CD14-positive monocyte (primary cell): ENCODE results near the gene DTNB. TPM values are rescaled to one million over a fixed set of nuclear protein-coding genes. Genes with fewer than 3 reads are reported as not detected.
A peak's percentile ranks its signal among the peaks of the same experiment; 100 is the strongest.

Source experiments
- DNase-seq, 3 donors: peaks; one replicate each; pipeline ENCODE4 v3.0.0-alpha.2; 2011 to 2022
- H2AFZ ChIP-seq: 2 replicates; pipeline ENCODE4 v1.6.0; 2012; ENCODE audit warnings: mild to moderate bottlenecking, low read depth, low read length, inconsistent platforms; ENCODE audit not compliant: insufficient read depth, poor library complexity, severe bottlenecking
- H3K27ac ChIP-seq, 2 donors: 1 replicate in 1 of 2; 2 replicates in 1 of 2; pipeline ENCODE4 v1.5.1; 2012 to 2013; ENCODE audit warnings: low read length in 2 of 2, control low read depth in 1 of 2, inconsistent platforms in 1 of 2, low read depth in 1 of 2, mild to moderate bottlenecking in 1 of 2
- H3K27me3 ChIP-seq, 2 donors: one replicate each; pipeline versions ENCODE4 v1.6.0 to v1.6.1; 2011 to 2013; ENCODE audit warnings: low read length in 2 of 2; ENCODE audit not compliant: control insufficient read depth in 2 of 2, insufficient read depth in 2 of 2
- H3K36me3 ChIP-seq, 2 donors: replicated peaks in 1 of 2; 1 replicate in 1 of 2; 2 replicates in 1 of 2; pipeline versions ENCODE4 v1.5.1 to v1.6.1; 2012 to 2013; ENCODE audit warnings: low read length in 2 of 2, control low read depth in 1 of 2, inconsistent platforms in 1 of 2, mild to moderate bottlenecking in 1 of 2; ENCODE audit not compliant: insufficient read depth in 2 of 2, control insufficient read depth in 1 of 2
- H3K4me1 ChIP-seq, 2 donors: 1 replicate in 1 of 2; 2 replicates in 1 of 2; pipeline versions ENCODE4 v1.5.1 to v1.6.1; 2012 to 2013; ENCODE audit warnings: low read length in 2 of 2, control low read depth in 1 of 2, inconsistent platforms in 1 of 2, mild to moderate bottlenecking in 1 of 2, moderate library complexity in 1 of 2; ENCODE audit not compliant: insufficient read depth in 2 of 2, control insufficient read depth in 1 of 2
- H3K4me2 ChIP-seq: replicated peaks from 2 replicates; pipeline ENCODE3; 2012; ENCODE audit warnings: low read length, moderate library complexity, mild to moderate bottlenecking; ENCODE audit not compliant: poor library complexity, severe bottlenecking; ENCODE audit errors: extremely low read depth
- H3K4me3 ChIP-seq, 3 experiments: fragments of 200-600 bp in 1 of 3; sonication (generic) in 1 of 3; replicated peaks in 1 of 3; 1 replicate in 2 of 3; 2 replicates in 1 of 3; pipeline ENCODE4 v1.5.1; 2011 to 2013; ENCODE audit warnings: low read length in 3 of 3, mild to moderate bottlenecking in 3 of 3, control low read depth in 2 of 3, low read depth in 2 of 3, inconsistent platforms in 1 of 3, moderate library complexity in 1 of 3
- H3K79me2 ChIP-seq: 2 replicates; pipeline ENCODE4 v1.6.0; 2012; ENCODE audit warnings: mild to moderate bottlenecking, control low read depth, inconsistent platforms, low read length, moderate library complexity; ENCODE audit not compliant: insufficient read depth
- H3K9ac ChIP-seq: 2 replicates; pipeline ENCODE4 v1.6.0; 2017; ENCODE audit warnings: low read length, mild to moderate bottlenecking; ENCODE audit not compliant: insufficient read depth, poor library complexity, severe bottlenecking
- H3K9me3 ChIP-seq, 2 donors: replicated peaks in 1 of 2; 1 replicate in 1 of 2; 2 replicates in 1 of 2; pipeline versions ENCODE4 v1.5.1 to v1.6.1; 2012 to 2013; ENCODE audit warnings: low read length in 2 of 2, control low read depth in 1 of 2; ENCODE audit not compliant: control insufficient read depth in 1 of 2, insufficient read depth in 1 of 2
- H4K20me1 ChIP-seq: 2 replicates; pipeline ENCODE4 v1.6.0; 2012; ENCODE audit warnings: mild to moderate bottlenecking, low read length, control low read depth, moderate library complexity; ENCODE audit not compliant: insufficient read depth
- H3K27ac Mint-ChIP-seq, 7 donors: one replicate each; pipeline ENCODE4 v1.8.0; 2020; ENCODE audit warnings: mild to moderate bottlenecking in 7 of 7, mixed read lengths in 7 of 7, moderate library complexity in 6 of 7, inconsistent platforms in 2 of 7
- H3K27me3 Mint-ChIP-seq, 3 donors: one replicate each; pipeline ENCODE4 v1.8.0; 2021 to 2022; ENCODE audit warnings: low read depth in 3 of 3, mild to moderate bottlenecking in 3 of 3, mixed read lengths in 3 of 3, moderate library complexity in 3 of 3, inconsistent platforms in 1 of 3
- H3K36me3 Mint-ChIP-seq, 2 donors: one replicate each; pipeline ENCODE4 v1.8.0; 2020; ENCODE audit warnings: mixed read lengths in 2 of 2, inconsistent platforms in 1 of 2, mild to moderate bottlenecking in 1 of 2
- H3K4me1 Mint-ChIP-seq: one replicate; pipeline ENCODE4 v1.8.0; 2020; ENCODE audit warnings: mild to moderate bottlenecking, mixed read lengths
- H3K4me3 Mint-ChIP-seq, 2 donors: one replicate each; pipeline ENCODE4 v1.8.0; 2020; ENCODE audit warnings: mild to moderate bottlenecking in 2 of 2, mixed read lengths in 2 of 2, moderate library complexity in 1 of 2
- H3K9me3 Mint-ChIP-seq, 7 donors: one replicate each; pipeline ENCODE4 v1.8.0; 2020 to 2022; ENCODE audit warnings: mixed read lengths in 7 of 7, mild to moderate bottlenecking in 6 of 7, moderate library complexity in 6 of 7, inconsistent platforms in 2 of 7
- CTCF ChIP-seq: fragments of 200-600 bp; IDR thresholded peaks from one replicate; pipeline ENCODE4 v1.8.0; 2022; ENCODE audit warnings: antibody characterized with exemption, mild to moderate bottlenecking
- WGBS: methylation state at CpG from one replicate; pipeline ENCODE4 v1.1.5; 2013; ENCODE audit warnings: missing lambda C conversion rate; ENCODE audit not compliant: insufficient coverage; 5-methylcytosine and 5-hydroxymethylcytosine counted together
- intact Hi-C, 2 donors: fragments of 100-400 bp; cut with micrococcal nuclease; formaldehyde crosslinking; loops; one replicate each; pipeline versions ENCODE4 v1.15.0 to v1.15.1; 2023
- polyA plus RNA-seq, 3 donors: library from polyadenylated mRNA; depleted of rRNA in 1 of 3; unstranded in 2 of 3; stranded (reverse) in 1 of 3; fragments of 300-500 nt in 2 of 3; fragments of >200 nt in 1 of 3; fragmentation: Illumina TruSeq in 2 of 3; gene quantifications; 1 replicate in 2 of 3; 2 replicates in 1 of 3; pipeline ENCODE4 v1.2.3, GENCODE V29; 2012 to 2021

Gene DTNB
- polyA plus RNA-seq, 3 donors = 3.0 to 4.2 (median 3.3) TPM

DNA sequence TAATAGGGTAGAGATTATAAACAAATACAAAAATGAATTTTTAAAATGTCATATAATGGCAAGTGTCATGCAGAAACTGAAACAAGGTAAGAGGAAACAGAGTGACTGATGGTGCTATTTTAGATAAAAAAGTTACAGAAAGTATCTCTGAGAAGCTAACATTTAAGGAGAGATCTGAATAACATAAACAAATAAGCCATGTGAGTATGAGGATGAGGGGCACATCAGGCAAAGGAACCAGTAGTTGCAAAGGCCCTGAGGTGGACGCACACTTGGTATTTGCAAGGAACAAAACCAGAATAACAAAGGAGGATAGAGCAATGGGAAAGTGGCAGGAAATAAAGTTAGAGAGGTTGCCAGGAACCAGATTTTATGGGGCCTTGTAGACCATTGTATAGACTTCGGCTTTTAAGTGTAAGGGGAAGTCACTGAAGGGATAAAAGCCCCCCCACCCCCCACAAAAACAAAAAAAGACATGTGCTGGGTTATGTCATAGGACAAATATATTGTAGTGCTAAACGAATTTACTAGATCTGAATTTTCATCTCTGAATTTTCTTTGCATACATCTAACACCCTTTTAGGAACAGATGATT lies 159.2 kb downstream of the DTNB start:
- H4K20me1 ChIP-seq = no peaks in the 10 kb centered on the region
- no peaks in the 10 kb centered on the region for H3K9me3 Mint-ChIP-seq
- H3K27me3 ChIP-seq = no peaks in the 10 kb centered on the region
- no peak overlapping the region for H3K9ac ChIP-seq
- H3K9me3 ChIP-seq = no peaks in the 10 kb centered on the region
- no peak overlapping the region for H3K4me3 ChIP-seq
- TF ChIP-seq CTCF = no peak
- no peak for DNase-seq
- no peaks in the 10 kb centered on the region for H3K36me3 ChIP-seq
- H3K79me2 ChIP-seq = no peaks in the 10 kb centered on the region
- H2AFZ ChIP-seq = no peak overlapping the region
- no peak overlapping the region for H3K4me2 ChIP-seq
- WGBS = 90% methylated on average over 1 of the region's 3 CpGs
- H3K4me1 Mint-ChIP-seq = peaks cover 20% of the 10 kb centered on the region
- H3K4me3 Mint-ChIP-seq = no peak overlapping the region
- peaks cover 0 to 8% of the 10 kb centered on the region in 2 donors for H3K4me1 ChIP-seq
- H3K27ac Mint-ChIP-seq = peak overlapping the region in 1 of 7 donors; percentile 42
- H3K36me3 Mint-ChIP-seq = no peaks in the 10 kb centered on the region
- H3K27me3 Mint-ChIP-seq = peaks cover 0 to 3% (median 0%) of the 10 kb centered on the region in 3 donors
- no peak overlapping the region for H3K27ac ChIP-seq
- intact Hi-C loops = no loop called here

- H2AFZ ChIP-seq = no peak overlapping the region
Observed at GRCh38 chr2:25512707-25513106, 160.7 kb downstream of the DTNB start.

More at GRCh38 chr2:25512707-25513106, 160.7 kb downstream of the DTNB start:
- Mint-ChIP-seq H3K4me3 (no peak overlapping the region), H3K27me3 (peaks cover 0 to 3% (median 0%) of the 10 kb centered on the region in 3 donors), H3K27ac (peak overlapping the region in 1 of 7 donors; percentile 3), H3K36me3 (no peaks in the 10 kb centered on the region), H3K9me3 (no peaks in the 10 kb centered on the region), H3K4me1 (peaks cover 20% of the 10 kb centered on the region)
- intact Hi-C loops = no loop called here
- DNase-seq = peak in 2 of 3 donors; percentile 3 to 8
- TF ChIP-seq CTCF = no peak
- no peaks in the 10 kb centered on the region for H3K9me3 ChIP-seq
- H3K79me2 ChIP-seq = no peaks in the 10 kb centered on the region
- H3K4me1 ChIP-seq = peaks cover 0 to 8% of the 10 kb centered on the region in 2 donors
- no peak overlapping the region for H3K9ac ChIP-seq
- H3K4me2 ChIP-seq = no peak overlapping the region
- no peak overlapping the region for H3K27ac ChIP-seq
- 27% methylated on average over 3 of the region's 3 CpGs for WGBS
- no peak overlapping the region for H3K4me3 ChIP-seq
- H3K36me3 ChIP-seq = no peaks in the 10 kb centered on the region
- no peaks in the 10 kb centered on the region for H3K27me3 ChIP-seq
- no peaks in the 10 kb centered on the region for H4K20me1 ChIP-seq
